Measurements from ENCODE around the gene PSD4. TPM values are rescaled to one million over a fixed set of nuclear protein-coding genes. Genes with fewer than 3 reads are reported as not detected.

The PSD4 gene
- total RNA-seq, 2 donors from 2014 or later, result 2.4 to 4.5 TPM

- peak; percentile 52 for DNase-seq (ENCODE audit: low spot score)
- peaks cover 0 to 10% of the 10 kb centered on the region in 2 donors for H3K4me1 ChIP-seq
- H3K4me3 ChIP-seq, result no peak overlapping the region
- no peak overlapping the region for H3K27ac ChIP-seq
- H3K9me3 ChIP-seq, result no peaks in the 10 kb centered on the region
- H3K36me3 ChIP-seq, result no peaks in the 10 kb centered on the region
- no peak for TF ChIP-seq CTCF (IDR thresholded peaks at IDR 0.05)
- H3K27me3 ChIP-seq, result no peaks in the 10 kb centered on the region
These were observed 45.9 kb upstream of the PSD4 start for GRCh38 chr2:113127646-113128570.

- H3K36me3 ChIP-seq, result no peaks in the 10 kb centered on the region
- no peaks in the 10 kb centered on the region for H3K27me3 ChIP-seq
- DNase-seq (ENCODE audit: low spot score), result peak; percentile 5
- no peak overlapping the region for H3K27ac ChIP-seq
- no peak overlapping the region for H3K4me3 ChIP-seq
- peaks cover 0 to 5% of the 10 kb centered on the region in 2 donors for H3K4me1 ChIP-seq
- H3K9me3 ChIP-seq, result no peaks in the 10 kb centered on the region
- TF ChIP-seq CTCF (IDR thresholded peaks at IDR 0.05), result no peak
These were observed 44.2 kb upstream of the PSD4 start for GRCh38 chr2:113129519-113130078.

- no peaks in the 10 kb centered on the region for H3K36me3 ChIP-seq
- H3K27me3 ChIP-seq, result no peaks in the 10 kb centered on the region
- no peaks in the 10 kb centered on the region for H3K9me3 ChIP-seq
- H3K4me1 ChIP-seq, result no peaks in the 10 kb centered on the region
- peak; percentile 47 for DNase-seq (ENCODE audit: low spot score)
- no peak overlapping the region for H3K27ac ChIP-seq
- H3K4me3 ChIP-seq, result no peak overlapping the region
- no peak for TF ChIP-seq CTCF (IDR thresholded peaks at IDR 0.05)
These were observed 42.2 kb upstream of the PSD4 start for GRCh38 chr2:113131352-113132185.

- TF ChIP-seq CTCF (IDR thresholded peaks at IDR 0.05), result no peak
- Histone ChIP-seq H3K9me3 (no peaks in the 10 kb centered on the region), H3K36me3 (no peaks in the 10 kb centered on the region), H3K4me1 (no peaks in the 10 kb centered on the region), H3K27me3 (no peaks in the 10 kb centered on the region), H3K4me3 (no peak overlapping the region), H3K27ac (no peak overlapping the region)
- DNase-seq (ENCODE audit: low spot score), result peak; percentile 48
These were observed 41.3 kb upstream of the PSD4 start for GRCh38 chr2:113132414-113133021.

- H3K27me3 ChIP-seq, result no peaks in the 10 kb centered on the region
- H3K4me1 ChIP-seq, result no peaks in the 10 kb centered on the region
- H3K9me3 ChIP-seq, result no peaks in the 10 kb centered on the region
- H3K4me3 ChIP-seq, result no peak overlapping the region
- peak; percentile 44 for DNase-seq (ENCODE audit: low spot score)
- no peak overlapping the region for H3K27ac ChIP-seq
- no peak for TF ChIP-seq CTCF (IDR thresholded peaks at IDR 0.05)
- H3K36me3 ChIP-seq, result no peaks in the 10 kb centered on the region
These were observed 39.8 kb upstream of the PSD4 start for GRCh38 chr2:113133704-113134598.

Data from right atrium auricular region (tissue), 2 donors.